Hematopoietic multipotent progenitor cell treated with erythropoietin and hydrocortisone succinate and interleukin-3 and kit ligand, for 15 days (in vitro differentiated cells): ENCODE data around the gene STARD3NL.
"Not testable (repeated sequence)": the region's sequence is repeated elsewhere in the genome, so short reads cannot be mapped to it uniquely, and the experiment has no call there.

Source experiments
- DNase-seq: peaks from one replicate; pipeline ENCODE4 v3.0.0-alpha.2; 2015; ENCODE audit warnings: low spot score

The STARD3NL gene

GRCh38 chr7:38269704-38270346 lies 91.8 kb downstream of the STARD3NL start:
- DNase-seq = not testable (repeated sequence)

GRCh38 chr7:38270405-38270804 lies 92.4 kb downstream of the STARD3NL start:
- DNase-seq = not testable (repeated sequence)

GRCh38 chr7:38273286-38273995 lies 95.4 kb downstream of the STARD3NL start, which contains the start of gene TARP:
TARP (minus strand) TSS chr7:38273636.
- no peak for DNase-seq

GRCh38 chr7:38274486-38274885 lies 96.4 kb downstream of the STARD3NL start:
- DNase-seq = no peak

GRCh38 chr7:38274927-38275620 lies 97.0 kb downstream of the STARD3NL start:
- no peak for DNase-seq

- no peak for DNase-seq
These were observed 98.2 kb downstream of the STARD3NL start for GRCh38 chr7:38276096-38276877.

- DNase-seq = no peak
These were observed 102.0 kb downstream of the STARD3NL start for GRCh38 chr7:38280000-38280399.
